Measurements from ENCODE around the gene NOC4L. TPM values are rescaled to one million over a fixed set of nuclear protein-coding genes. Genes with fewer than 3 reads are reported as not detected.
A peak's percentile ranks its signal among the peaks of the same experiment; 100 is the strongest.

Gene NOC4L
- polyA plus RNA-seq, 3 donors, result 7.3 to 18.0 (median 17.9) TPM

- Histone ChIP-seq H3K9me3 (replicated peaks in 1 of 2; ENCODE audit: control insufficient read depth in 1 of 2, insufficient read depth in 1 of 2, low read length in 2 of 2) (no peaks in the 10 kb centered on the region), H3K4me3 (replicated peaks in 1 of 3; ENCODE audit: low read depth in 2 of 3, low read length in 3 of 3) (no peak overlapping the region), H3K36me3 (replicated peaks in 1 of 2; ENCODE audit: control insufficient read depth in 1 of 2, insufficient read depth in 2 of 2, low read length in 2 of 2) (peaks cover 32 to 40% of the 10 kb centered on the region in 2 donors), H3K27ac (ENCODE audit: low read depth in 1 of 2, low read length in 2 of 2) (no peak overlapping the region), H2AFZ (ENCODE audit: insufficient read depth, low read depth, low read length, poor library complexity, severe bottlenecking) (no peak overlapping the region), H3K9ac (ENCODE audit: insufficient read depth, low read length, poor library complexity, severe bottlenecking) (no peak overlapping the region), H3K79me2 (ENCODE audit: insufficient read depth, low read length) (peaks cover 13% of the 10 kb centered on the region), H3K4me1 (ENCODE audit: control insufficient read depth in 1 of 2, insufficient read depth in 2 of 2, low read length in 2 of 2) (peaks cover 9 to 16% of the 10 kb centered on the region in 2 donors), H3K27me3 (ENCODE audit: control insufficient read depth in 2 of 2, insufficient read depth in 2 of 2, low read length in 2 of 2) (no peaks in the 10 kb centered on the region), H3K4me2 (replicated peaks; ENCODE audit: extremely low read depth, low read length, poor library complexity, severe bottlenecking) (no peak overlapping the region), H4K20me1 (ENCODE audit: insufficient read depth, low read length) (no peaks in the 10 kb centered on the region)
- Mint-ChIP-seq H3K27ac (no peak overlapping the region), H3K36me3 (peaks cover 34 to 47% of the 10 kb centered on the region in 2 donors), H3K27me3 (ENCODE audit: low read depth in 3 of 3) (peaks cover 0 to 3% (median 0%) of the 10 kb centered on the region in 3 donors), H3K9me3 (peaks cover 0 to 6% (median 0%) of the 10 kb centered on the region in 7 donors), H3K4me3 (peak overlapping the region in 1 of 2 donors; percentile 24), H3K4me1 (peaks cover 12% of the 10 kb centered on the region)
- 98% methylated on average over 24 of the region's 27 CpGs for WGBS (ENCODE audit: insufficient coverage)
- intact Hi-C loops (cut with micrococcal nuclease), result loop anchor here (5.0 to 10.0 kb wide), 2 partner anchors 58 to 355 kb away; partner anchors contain the start of gene FBRSL1 (in 1 of the 2)
- TF ChIP-seq CTCF (IDR thresholded peaks at IDR 0.05), result no peak
- no peak for DNase-seq
Measured at GRCh38 chr12:132139912-132140311, 4.3 kb upstream of the NOC4L start.

- H3K79me2 ChIP-seq (ENCODE audit: insufficient read depth, low read length), result peaks cover 19% of the 10 kb centered on the region
- no peak overlapping the region for H2AFZ ChIP-seq (ENCODE audit: insufficient read depth, low read depth, low read length, poor library complexity, severe bottlenecking)
- TF ChIP-seq CTCF (IDR thresholded peaks at IDR 0.05), result no peak
- no peak overlapping the region for H3K27ac ChIP-seq (ENCODE audit: low read depth in 1 of 2, low read length in 2 of 2)
- H3K27me3 ChIP-seq (ENCODE audit: control insufficient read depth in 2 of 2, insufficient read depth in 2 of 2, low read length in 2 of 2), result no peaks in the 10 kb centered on the region
- Mint-ChIP-seq H3K36me3 (peaks cover 34 to 47% of the 10 kb centered on the region in 2 donors), H3K4me1 (peaks cover 18% of the 10 kb centered on the region), H3K27me3 (ENCODE audit: low read depth in 3 of 3) (peaks cover 0 to 3% (median 0%) of the 10 kb centered on the region in 3 donors), H3K9me3 (peaks cover 0 to 6% (median 0%) of the 10 kb centered on the region in 7 donors), H3K27ac (peak overlapping the region in 1 of 7 donors; percentile 37), H3K4me3 (no peak overlapping the region)
- WGBS (ENCODE audit: insufficient coverage), result 98% methylated on average over 11 of the region's 15 CpGs
- intact Hi-C loops (cut with micrococcal nuclease), result loop anchor here (5.0 to 10.0 kb wide), 2 partner anchors 58 to 354 kb away; partner anchors contain the start of gene FBRSL1 (in 1 of the 2)
- no peaks in the 10 kb centered on the region for H3K9me3 ChIP-seq (replicated peaks in 1 of 2; ENCODE audit: control insufficient read depth in 1 of 2, insufficient read depth in 1 of 2, low read length in 2 of 2)
- peaks cover 15 to 22% of the 10 kb centered on the region in 2 donors for H3K4me1 ChIP-seq (ENCODE audit: control insufficient read depth in 1 of 2, insufficient read depth in 2 of 2, low read length in 2 of 2)
- H3K9ac ChIP-seq (ENCODE audit: insufficient read depth, low read length, poor library complexity, severe bottlenecking), result no peak overlapping the region
- no peak overlapping the region for H3K4me3 ChIP-seq (replicated peaks in 1 of 3; ENCODE audit: low read depth in 2 of 3, low read length in 3 of 3)
- no peaks in the 10 kb centered on the region for H4K20me1 ChIP-seq (ENCODE audit: insufficient read depth, low read length)
- no peak for DNase-seq
- H3K4me2 ChIP-seq (replicated peaks; ENCODE audit: extremely low read depth, low read length, poor library complexity, severe bottlenecking), result no peak overlapping the region
- H3K36me3 ChIP-seq (replicated peaks in 1 of 2; ENCODE audit: control insufficient read depth in 1 of 2, insufficient read depth in 2 of 2, low read length in 2 of 2), result peaks cover 32 to 40% of the 10 kb centered on the region in 2 donors
Measured at GRCh38 chr12:132140501-132140900, 3.8 kb upstream of the NOC4L start.

All from CD14-positive monocyte (primary cell).